GM21737 (cell line): Measurements from ENCODE around the gene HELT.
"Not testable (repeated sequence)": the region's sequence is repeated elsewhere in the genome, so short reads cannot be mapped to it uniquely, and the experiment has no call there.

Source experiments
- ATAC-seq: cut with Tn5 transposase; IDR thresholded peaks from one replicate; pipeline ENCODE4 v1.9.1; 2021; ENCODE audit warnings: mild to moderate bottlenecking, moderate library complexity; ENCODE audit not compliant: unreplicated experiment

The HELT gene, protein sequence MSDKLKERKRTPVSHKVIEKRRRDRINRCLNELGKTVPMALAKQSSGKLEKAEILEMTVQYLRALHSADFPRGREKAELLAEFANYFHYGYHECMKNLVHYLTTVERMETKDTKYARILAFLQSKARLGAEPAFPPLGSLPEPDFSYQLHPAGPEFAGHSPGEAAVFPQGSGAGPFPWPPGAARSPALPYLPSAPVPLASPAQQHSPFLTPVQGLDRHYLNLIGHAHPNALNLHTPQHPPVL

DNA sequence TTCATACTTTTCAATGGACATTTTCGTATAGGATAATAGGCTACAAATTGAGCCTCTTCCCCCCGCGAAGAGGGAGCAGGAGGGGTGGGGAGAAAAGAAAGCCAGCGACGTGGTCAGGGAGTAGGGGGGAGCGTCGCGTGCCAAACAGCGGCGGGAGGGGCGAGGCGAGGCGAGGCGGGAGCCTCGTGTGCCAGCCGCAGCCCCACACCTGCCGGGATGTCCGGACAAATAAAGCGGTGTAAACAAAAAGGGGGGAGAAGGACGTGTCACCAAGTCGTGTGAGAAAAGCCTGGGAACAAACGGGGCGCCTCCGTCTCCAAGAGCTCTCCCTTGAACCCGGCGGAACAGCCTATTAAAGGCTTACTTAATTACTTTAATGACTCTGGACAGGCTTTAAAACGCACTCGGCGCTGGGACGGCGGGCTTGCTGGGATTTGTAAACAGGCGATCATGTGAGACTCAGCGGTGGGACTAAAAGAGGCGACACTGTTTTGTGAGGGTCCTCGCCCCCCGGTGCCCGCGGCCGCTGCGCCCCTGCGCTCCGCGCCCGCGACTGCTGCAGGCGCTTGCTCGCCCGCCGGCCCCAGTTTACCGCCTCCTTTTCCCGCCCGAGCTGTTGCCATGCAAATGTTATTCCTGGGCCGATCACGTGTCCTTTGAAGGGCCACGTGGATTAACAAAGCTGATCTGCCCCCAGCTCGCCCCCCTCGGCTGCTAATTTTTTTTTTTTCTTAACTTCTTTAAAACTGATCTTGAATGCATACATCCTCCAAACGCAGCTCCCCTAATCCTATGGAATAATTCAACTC is at the start of gene HELT:
HELT (plus strand) TSS at position 527 of the 809 bp plus-strand sequence. CDS start 439 bp downstream, outside the sequence.
- no peak for ATAC-seq

DNA sequence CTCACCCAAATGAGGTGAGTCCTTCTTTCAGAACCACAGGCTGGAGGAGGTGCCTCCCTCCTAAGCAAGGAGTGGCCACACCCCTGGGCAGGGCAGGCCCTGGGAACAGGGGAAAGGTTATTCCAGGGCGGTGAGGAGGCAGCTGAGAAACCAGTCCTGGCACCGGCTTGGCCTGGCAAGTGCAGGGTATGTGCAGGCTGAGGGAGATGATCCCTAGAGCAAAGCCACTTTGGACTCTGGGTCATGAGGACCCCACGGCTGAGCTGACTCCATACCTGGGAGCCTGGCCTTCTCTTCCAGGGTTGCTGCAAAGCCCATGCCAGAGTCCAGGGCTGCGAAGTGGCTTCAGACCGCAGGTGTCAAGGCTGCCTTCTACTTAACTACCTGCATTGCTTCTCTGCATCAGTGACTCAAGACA is 49.5 kb upstream of the HELT start:
- no peak for ATAC-seq

DNA sequence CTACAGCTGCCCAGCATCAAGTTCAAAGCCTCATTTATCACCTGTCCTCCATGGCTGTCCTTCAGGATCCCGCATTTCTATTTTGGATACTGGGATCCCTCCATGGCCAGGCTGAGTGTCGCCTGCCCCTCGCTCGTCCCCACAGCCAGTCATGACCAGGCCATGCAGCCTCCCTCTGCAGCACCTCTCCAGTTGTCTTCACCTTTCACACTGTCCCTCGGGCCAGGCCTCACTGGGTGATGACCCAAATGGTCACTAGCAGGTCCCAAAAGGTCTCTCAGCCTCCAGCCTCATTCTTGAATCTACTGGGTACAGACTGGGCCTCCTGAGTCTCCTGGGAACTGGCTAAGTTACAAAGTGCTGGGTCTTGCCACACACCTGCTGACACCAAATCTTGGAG is 48.7 kb upstream of the HELT start:
- no peak for ATAC-seq

DNA sequence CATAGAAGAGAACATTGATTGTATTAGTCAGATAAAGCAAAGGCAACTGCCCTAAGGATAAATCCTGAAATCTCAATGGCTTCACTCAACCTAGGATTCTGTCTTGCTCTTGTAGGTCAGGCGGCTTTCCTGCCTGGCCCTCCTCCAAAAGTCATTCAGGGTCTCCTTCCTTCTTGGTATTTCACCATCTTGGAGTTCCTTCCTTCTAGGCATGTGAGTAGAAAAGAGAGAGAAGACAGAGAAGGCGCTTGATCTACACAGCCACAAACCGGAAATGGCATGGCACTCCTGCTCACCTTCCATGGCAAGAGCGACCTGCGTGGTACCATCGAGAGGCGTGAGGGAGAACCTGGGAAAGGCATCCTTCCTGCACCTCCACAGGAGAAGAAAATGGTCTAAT is 45.3 kb upstream of the HELT start:
- ATAC-seq = no peak

DNA sequence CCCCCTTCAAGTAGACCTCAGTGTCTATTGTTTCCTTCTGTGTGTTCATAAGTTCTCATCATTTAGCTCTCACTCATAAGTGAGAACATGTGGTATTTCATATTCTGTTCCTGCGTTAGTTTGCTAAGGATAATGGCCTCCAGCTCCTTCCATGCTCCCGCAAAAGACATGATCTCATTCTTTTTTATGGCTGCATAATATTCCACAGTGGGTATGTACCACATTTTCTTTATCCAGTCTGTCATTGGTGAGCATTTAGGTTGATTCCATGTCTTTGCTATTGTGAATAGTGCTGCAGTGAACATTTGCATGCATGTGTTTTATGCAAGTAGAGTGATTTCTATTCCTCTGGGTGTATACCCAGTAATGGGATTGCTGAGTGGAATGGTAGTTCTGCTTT is 41.9 kb upstream of the HELT start:
- not testable (repeated sequence) for ATAC-seq

- no peak for ATAC-seq
These were observed 40.5 kb upstream of the HELT start for GRCh38 chr4:184977747-184978146.

- no peak for ATAC-seq
These were observed 40.1 kb upstream of the HELT start for GRCh38 chr4:184978211-184978610.

GRCh38 chr4:184979461-184980124 is 38.7 kb upstream of the HELT start:
- no peak for ATAC-seq

DNA sequence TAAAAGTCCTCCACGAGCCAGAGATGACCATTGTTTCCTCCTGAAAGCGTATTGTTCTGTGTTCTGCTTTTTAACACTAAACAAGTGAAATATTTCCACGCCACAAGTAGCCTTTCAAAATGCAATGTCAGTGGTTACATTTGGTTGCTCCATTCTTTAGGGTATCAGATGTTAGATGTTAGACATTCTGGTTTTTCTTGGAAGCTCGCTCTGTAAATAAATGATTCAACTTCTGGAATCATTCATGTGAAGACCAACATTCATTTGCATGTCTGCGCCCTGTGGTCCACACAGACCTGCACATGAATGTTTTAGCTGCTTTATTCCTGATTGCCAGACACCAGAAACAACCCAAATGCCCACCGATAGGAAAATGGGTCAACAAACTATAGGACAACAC is 38.0 kb upstream of the HELT start:
- no peak for ATAC-seq

- ATAC-seq = peak; percentile 91
These were observed 34.5 kb upstream of the HELT start for GRCh38 chr4:184983672-184984356.

DNA sequence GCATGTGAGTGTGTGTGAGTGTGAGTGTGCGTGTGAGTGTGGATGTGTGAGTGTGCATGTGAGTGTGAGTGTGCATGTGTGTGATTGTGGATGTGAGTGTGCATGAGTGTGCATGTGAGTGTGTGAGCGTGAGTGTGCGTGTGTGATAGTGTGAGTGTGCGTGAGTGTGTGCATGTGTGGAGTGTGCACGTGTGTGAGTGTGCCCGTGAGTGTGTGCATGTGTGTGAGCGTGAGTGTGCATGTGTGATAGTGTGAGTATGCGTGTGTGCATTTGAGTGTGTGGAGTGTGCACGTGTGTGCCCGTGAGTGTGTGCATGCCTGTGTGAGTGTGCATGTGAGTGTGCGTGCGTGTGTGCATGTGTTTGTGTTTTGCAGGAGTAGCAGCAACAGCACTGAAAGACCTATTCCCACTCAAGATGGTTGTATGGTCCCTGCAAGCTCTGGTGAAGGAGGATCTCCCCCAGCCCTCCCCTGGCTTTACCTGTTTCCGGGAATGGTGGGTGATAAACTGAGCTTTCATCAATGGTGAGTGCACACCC is 30.7 kb upstream of the HELT start:
- no peak for ATAC-seq

- ATAC-seq = no peak
These were observed 29.7 kb upstream of the HELT start for GRCh38 chr4:184988611-184989010.

DNA sequence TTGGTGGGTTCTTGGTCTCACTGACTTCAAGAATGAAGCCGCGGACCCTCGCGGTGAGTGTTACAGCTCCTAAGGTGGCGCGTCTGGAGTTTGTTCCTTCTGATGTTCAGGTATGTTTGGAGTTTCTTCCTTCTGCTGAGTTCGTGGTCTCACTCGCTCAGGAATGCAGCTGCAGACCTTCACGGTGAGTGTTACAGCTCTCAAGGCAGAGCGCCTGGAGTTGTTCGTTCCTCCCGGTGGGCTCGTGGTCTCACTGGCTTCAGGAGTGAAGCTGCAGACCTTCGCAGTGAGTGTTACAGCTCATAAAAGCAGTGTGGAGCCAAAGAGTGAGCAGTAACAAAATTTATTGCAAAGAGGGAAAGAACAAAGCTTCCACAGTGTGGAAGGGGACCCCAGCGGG is 29.0 kb upstream of the HELT start:
- not testable (repeated sequence) for ATAC-seq

GRCh38 chr4:184990131-184990530 is 28.2 kb upstream of the HELT start:
- ATAC-seq = not testable (repeated sequence)

- ATAC-seq = no peak
These were observed 26.4 kb upstream of the HELT start for GRCh38 chr4:184991860-184992259.

DNA sequence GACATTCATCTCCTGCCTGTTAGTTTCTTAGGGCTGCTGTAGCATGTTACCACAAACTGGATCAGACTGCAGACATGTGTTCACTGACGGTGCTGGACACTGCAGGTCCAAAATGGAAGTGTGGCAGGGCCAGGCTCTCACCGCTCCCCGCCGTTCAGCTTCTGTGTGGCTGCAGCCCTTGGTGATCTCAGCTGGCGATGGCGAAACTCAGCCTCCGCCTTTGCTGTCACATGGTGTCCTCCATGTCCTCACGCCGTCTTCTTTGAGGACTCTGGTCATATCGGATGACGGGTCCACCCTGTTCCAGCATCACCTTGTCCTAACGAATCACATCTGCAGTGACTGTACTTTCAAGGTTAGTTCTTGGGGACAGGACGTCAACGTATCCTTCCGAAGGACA is 25.9 kb upstream of the HELT start:
- ATAC-seq = no peak

DNA sequence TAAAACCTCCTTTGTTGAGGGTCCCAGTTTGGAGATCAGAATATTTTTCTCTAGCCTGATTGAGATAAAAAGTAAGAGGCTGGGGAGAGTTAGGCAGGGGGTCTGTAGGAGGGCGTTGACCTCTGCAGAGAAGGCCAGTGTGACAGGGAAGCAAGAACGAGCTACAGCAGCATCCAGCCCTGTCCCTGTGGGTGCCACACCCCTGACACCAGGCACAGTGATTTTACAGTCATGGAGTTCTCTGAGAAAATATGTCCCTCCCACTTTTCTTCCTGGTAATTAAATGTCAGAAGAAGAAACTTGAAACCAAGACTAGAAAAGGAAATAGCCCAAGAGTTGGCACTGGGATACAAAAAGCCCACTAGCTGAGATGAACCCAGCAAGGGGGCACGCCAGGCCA is 25.0 kb upstream of the HELT start:
- no peak for ATAC-seq

DNA sequence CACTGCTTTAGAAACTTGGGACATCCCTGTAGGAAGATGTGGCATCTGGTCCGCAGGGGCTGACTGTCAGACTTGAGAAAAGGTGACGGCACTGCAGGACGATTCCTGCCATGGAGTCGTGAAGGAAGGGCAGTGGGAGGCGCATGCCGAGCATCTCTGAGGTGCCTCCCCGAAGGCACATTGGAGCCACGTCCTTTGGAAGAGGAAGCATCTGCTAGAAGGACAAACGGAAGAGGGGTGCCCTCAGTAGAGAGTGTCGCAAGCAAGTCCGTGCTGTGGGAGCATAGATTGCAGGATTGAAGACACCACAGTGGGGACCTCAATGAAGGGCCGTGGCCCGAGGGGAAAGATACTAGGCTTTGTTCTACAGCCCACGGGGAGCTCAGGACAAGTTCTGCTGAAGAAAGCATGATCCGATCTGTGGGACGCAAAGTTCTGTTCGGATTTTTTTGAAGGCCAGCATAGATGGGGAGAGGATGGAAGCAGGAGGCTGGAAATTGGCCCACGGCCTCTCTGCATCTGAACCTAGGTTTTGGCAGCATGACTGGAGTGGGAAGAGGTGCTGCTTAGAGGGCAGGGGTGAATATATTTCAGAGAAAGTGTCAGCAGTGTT is 24.2 kb upstream of the HELT start:
- ATAC-seq = no peak

DNA sequence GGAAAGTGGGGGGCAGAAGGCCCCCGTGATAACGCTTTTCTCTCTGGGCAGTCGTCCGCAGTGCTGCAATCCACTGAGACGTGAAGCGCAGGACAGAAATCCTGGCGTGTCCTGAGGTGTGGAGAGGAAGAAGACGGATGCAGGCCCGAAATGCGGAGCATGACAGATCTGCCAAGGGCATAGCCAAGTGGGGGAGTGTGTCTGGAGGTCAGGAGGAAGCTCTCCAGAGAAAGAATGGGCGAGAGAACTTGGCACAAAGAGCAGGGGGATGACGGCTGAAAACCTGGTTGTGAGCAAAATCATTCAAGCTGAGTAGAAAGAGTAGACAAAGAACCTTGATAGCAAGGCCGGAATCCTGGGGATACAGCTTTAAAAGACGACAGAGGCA is 23.7 kb upstream of the HELT start:
- no peak for ATAC-seq

DNA sequence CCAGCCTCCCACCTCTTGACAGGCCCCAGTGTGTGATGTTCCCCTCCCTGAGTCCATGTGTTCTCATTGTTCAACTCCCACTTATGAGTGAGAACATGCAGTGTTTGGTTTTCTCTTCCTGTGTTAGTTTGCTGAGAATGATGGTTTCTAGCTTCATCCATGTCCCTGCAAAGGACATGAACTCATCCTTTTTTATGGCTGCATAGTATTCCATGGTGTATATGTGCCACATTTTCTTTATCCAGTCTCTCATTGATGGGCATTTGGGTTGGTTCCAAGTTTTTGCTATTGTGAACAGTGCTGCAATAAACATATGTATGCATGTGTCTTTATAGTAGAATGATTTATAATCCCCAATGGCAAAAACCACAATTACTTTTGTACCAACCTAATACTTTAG is 20.6 kb upstream of the HELT start:
- ATAC-seq = not testable (repeated sequence)

GRCh38 chr4:185002784-185003183 is 15.5 kb upstream of the HELT start:
- ATAC-seq = no peak
